CD4-positive, alpha-beta T cell treated with Interferon alpha-2 for 1 hour (primary cell): ENCODE measurements around the gene TRAF6.
A peak's percentile ranks its signal among the peaks of the same experiment; 100 is the strongest.
"Not testable (repeated sequence)": the region's sequence is repeated elsewhere in the genome, so short reads cannot be mapped to it uniquely, and the experiment has no call there.

ENCODE experiments used
- DNase-seq, 2 donors: peaks; one replicate each; pipeline ENCODE4 v3.0.0-alpha.2; 2020 to 2022

TRAF6 gene

DNA sequence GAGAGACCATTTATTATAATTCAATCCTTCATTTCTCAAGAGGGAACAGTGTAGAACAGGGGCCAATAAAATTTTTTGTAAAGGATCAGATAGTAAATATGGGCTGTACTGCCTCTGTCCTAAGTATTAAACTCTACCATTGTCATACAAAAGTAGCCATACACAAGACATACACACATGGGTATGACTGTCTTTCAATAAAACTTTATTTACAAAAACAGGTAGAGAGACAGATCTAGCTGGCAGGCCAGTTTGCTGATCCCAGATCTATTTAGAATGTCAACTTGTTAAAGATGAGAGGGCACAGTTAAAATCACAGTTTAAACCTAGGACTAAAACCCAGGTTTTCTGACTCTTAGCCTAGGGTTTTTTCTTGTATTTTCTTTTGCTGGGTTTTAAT lies 16.7 kb downstream of the TRAF6 start:
- no peak for DNase-seq

DNA sequence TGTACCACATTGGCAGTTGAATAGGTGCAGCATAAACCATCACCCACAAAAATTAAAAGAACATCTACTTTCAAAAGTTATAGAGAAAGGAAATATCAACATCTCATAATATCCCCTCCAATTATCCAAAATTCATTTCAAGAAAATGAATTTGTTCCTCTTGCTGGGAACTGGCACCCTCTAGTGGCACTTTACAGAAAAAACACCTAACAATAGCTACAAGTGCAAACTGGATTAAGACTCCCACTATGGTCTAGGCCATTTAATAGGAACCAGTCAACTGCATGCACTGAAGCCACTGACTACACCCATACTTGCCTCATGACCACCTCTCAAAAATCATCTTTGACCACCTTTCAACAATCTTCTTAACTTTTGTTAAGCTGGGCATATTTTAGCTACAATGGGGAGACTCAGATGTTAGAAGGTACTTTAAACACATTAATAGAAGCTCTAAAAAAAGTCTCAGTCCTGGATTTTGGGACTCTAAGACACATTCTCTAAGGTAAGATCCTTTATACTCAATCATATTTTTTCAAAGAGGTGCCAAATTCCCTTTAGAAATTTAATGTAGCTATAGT lies 17.3 kb downstream of the TRAF6 start:
- peak; percentile 36 to 68 for DNase-seq

DNA sequence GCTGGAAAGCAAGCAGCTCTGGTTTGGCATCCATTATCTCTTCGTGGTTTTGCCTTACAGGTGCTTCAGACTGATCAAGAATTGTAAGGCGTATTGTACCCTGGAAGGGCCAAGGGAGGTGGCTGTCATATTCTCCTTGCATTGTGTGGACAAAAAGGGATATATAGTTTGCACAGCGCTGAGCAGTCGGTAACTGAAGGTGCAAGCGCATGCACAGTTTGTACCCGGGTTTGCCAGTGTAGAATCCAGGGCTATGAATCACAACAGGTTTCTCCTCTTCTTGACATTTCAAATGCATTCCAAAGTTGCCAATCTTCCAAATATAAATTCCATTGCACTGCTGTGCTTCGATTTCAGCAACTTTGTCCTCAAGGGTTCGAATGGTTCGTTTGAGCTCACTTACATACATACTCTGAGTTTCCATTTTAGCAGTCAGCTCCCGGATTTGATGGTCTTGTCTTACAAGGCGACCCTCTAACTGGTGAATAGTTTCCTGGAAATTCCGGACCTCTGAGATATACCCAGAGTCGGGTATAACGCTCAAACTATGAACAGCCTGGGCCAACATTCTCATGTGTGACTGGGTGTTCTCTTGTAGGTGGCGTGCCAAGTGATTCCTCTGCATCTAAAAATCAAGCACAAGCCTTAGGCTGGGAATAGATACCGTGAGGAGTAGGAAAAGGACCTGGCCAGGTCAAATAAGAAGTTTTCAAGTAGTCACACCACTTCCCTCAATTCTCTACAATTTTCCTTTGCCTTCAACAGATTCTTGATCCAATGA lies 19.9 kb downstream of the TRAF6 start:
- DNase-seq = no peak

DNA sequence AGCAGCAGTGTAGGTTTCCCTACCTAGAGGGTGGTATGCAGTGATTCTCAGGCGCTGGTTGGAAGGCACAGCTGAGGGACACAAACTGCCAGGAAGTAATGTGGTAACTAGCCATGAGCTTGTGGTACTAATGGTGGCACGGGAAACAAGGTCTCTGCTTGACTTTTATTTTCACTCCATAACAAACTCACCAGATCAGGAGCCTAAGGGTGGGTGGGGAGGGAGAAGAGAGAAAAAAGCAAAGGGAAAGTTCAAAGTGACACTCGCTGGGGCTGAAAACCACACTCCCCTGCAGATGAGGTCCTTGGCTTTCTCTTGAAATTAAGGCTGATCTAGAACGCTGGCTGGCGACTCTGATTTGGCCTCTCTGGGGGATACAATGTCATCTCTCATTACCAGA lies 22.0 kb downstream of the TRAF6 start:
- no peak for DNase-seq

DNA sequence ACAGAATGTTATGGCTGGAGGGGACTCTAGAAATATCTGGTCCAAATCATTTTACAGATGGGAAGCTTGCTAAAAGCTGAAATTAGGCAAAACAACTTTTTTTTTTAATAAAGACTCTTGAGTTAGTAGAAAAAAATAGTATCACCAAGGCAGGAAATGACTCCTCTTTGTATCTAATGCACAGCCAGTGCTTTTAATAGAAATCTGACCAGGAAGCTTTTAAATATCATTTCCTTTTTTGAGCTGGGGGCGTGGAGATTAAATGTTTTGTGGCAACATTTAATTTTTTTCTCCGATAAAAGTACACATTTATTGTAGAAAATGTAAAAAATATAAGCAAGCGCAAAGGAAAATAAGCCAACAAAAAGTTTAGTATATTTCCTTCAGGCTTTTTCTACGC lies 22.5 kb downstream of the TRAF6 start:
- no peak for DNase-seq

DNA sequence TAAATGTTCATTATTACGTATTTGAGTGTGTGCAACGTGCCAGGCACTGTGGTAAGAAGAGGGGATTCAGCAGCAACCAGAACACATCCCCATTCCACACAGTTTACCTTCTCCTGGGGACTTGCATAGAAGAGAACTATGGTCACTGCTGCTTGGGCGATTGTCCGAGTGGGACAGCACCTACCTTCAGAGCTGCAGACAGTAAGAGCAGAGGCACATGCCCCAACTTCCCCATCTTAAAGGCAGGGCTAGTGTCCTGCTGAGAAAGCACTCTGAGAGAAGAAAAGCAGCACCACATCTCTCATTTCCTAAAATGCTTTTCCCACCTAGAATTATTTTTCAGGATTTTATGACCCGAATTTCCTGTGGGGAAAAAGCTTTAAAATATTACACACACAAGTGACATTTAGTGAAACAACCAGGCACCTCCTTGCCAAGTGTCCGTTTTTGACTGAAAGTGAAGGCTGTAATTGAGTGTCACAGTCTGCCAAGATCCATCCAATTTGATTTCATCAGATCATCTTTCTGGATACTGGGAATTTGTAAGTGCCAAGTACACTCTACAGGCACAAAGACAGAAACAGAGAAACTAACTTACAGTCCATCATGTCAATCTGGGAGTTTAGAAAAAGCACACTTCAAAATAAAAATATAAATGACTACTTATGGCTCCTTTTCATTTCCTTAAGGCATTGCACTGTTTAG lies 24.6 kb downstream of the TRAF6 start:
- DNase-seq = no peak

DNA sequence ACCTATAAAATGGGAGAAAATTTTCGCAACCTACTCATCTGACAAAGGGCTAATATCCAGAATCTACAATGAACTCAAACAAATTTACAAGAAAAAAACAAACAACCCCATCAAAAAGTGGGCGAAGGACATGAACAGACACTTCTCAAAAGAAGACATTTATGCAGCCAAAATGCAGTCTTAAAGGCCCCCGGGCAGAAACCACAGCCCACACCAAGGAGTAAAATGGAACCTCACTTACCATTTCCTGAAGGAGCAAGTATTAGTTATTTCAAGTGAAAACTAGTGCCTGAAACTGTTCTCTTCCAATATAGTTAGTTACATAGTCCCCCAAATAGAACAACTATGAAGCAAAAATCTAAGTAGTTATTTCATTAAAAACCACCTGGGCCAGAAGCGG lies 27.0 kb downstream of the TRAF6 start:
- DNase-seq = not testable (repeated sequence)

DNA sequence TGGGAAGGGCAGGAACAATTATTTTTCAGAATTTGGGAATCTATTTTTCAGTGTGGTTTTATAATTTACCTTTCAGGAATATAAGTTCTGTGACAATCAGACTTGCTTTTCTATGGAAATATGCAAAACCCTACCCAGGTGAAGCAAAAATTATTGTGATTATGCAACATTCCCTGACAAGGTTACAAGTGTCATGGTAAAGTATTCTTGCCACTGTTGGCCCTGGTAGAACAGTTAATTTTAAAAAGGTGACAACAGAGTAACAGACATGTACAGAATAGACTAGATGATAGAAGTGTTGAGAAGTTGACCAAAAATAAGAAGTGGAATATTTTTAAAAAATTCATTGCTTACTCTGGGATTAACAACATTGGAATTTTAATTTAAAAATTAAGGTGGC lies 29.2 kb downstream of the TRAF6 start:
- DNase-seq = no peak

DNA sequence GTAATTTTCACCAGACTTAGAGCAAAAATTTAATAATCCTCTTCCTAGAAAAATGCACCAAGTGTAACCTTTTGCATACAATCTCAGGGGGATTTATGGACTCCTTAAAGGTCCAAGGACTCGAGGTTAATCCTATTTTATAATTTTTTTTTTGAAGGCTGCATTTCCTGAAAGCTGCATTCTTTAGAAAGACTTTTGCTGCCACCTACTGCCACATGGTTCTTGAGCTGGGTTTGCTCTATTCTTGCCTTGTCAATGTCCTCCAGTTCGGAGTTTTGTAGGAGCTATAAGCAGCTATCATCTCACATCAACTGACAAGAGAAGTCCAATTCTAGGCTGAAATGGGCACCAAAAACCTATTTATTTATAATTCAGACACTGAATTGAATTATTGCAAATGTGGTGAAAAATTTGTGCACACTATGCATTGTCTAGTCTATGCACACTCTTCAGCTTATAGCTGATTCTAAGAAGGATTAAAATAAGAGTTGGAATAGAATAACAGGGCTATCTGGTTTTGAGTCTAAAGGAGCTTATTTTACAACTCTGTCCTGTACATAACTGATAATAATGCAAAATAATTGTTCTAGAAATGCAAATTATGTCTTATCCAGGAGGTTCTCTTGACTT lies 31.3 kb downstream of the TRAF6 start:
- peak; percentile 21 to 60 for DNase-seq

DNA sequence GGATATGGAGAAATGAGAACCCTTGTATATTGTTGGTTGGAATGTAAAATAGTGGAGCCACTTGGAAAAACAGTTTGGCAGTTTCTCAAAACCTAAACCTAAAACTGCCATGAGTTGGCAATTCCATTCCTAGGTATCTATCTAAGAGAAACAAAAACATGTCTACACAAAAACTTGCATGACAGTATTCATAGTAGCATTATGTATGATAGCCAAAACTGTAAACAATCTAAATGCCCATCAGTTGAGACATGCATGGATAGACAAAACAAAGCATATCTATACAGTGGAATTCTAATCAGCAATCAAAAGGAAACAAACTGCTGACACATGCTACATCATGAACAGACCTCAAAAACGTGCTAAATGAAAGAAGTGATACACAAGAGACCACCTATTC lies 34.9 kb downstream of the TRAF6 start:
- DNase-seq = no peak

DNA sequence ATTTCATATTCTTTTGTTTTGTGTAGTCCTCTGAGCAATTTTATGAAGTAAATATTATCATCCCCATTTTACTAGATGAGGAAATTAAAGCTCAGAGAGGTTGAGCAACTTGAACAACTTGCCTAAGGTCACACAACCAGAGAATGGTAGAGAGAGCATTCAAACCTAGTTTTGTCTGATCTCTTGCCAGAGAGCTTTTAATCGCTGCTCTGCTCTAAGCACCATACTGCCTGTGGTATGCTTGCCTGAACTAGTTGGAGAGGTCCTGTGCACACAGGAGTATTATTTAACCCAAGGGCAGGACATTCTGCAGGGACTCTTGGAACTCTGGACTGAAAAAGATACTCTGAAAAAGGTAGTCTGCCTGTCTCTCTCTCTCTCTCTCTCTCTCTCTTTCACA lies 38.5 kb downstream of the TRAF6 start:
- DNase-seq = no peak

DNA sequence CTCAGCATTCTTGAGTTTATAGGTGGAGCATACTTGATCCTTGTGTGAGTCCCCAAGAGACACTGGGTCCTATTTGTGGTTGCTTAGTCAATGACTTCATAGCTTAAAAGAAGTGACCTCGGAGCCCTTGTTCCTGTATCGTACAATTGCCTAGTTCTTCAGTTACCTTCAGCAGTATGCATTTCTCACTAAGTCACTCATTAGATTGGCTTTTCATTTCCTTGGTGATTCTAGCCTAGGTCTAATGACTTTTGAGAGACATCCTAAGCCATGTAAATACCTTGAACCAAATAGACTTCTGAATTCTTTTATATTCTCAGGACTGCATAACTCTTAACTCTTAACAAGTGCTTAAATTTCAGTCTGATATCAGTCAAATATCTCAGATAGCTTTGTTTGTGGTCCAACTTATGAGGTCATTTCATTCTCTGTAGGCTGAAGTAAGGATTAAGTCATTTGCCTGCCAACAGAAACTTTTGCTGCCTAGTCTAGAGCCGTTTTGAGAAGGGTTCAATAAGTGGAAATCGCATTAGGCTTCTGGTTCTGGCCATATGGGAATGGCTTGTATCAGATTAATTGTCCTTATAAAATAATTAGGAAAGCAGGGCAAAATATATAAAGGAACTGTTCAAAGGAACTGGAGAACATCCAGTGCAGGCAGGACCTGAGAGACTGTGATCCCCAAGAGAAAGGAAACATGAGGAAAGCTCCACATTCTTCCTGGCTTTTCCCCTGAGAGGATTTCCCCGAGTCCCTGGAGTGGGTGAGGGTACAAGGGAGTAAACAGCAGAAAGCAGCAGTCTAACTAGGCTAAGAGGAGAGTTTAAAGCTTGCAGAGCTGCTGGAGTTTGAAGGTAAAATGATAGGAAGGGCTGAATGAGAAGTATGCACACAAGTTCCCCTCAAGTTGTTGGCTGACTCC lies 39.9 kb downstream of the TRAF6 start:
- DNase-seq = no peak

DNA sequence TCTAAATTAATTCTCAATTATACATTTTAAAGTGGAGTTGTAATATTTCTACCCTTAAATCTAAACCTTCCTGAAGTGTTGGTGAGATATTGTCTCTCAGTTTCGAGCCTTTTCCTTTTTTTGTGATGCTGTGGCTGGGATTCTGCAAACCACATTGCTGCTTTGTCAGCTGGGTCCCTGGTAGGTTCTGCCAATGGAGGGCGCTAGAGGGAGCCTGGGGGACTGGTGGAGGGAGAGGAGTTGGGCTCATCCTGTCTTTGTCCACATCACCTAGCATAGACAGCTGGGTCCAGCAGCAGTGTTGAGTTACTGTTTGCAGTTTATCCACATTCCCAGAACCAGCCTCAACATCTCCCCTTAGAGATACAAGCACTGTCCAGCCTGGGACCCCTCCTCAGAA lies 41.0 kb downstream of the TRAF6 start:
- peak in 1 of 2 donors; percentile 40 for DNase-seq

DNA sequence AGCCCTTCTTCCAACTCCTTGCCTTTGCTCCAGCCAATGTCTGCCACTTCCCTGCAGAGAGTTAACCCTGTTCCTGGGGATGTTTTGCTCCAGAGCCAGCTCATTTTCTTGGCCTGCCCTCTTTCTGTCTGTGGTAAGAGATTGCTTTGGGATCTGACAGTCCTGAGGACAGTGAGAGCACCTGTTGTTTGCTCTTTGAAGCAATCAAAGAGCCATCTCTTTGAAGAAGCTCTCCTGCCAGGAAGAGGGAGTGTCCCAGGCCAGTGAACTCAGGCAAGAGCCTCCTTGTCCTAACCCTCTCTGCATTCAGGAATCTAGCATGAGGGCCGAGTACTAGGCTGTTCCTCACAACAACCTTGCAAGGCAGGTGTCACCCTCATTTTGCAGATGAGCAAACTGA lies 42.2 kb downstream of the TRAF6 start:
- DNase-seq = no peak

DNA sequence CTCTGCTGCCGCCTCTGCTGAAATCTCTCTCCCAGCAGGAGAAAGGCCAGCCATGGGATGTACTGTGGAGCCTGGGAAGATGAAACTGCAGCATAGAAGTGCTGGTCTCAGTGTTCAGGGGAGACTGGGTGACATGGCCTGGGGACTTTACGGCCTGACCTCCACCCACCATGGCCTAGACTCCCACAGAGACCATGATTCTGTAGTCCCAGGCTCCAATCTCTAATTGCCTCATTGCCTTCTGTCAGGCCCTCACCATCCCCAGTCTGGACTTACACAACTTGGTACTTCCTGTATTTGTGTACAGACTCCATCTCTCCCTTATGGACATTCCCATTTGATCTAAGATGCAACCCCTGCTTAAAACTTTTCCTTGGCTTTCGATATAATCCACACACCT lies 43.1 kb downstream of the TRAF6 start:
- no peak for DNase-seq

DNA sequence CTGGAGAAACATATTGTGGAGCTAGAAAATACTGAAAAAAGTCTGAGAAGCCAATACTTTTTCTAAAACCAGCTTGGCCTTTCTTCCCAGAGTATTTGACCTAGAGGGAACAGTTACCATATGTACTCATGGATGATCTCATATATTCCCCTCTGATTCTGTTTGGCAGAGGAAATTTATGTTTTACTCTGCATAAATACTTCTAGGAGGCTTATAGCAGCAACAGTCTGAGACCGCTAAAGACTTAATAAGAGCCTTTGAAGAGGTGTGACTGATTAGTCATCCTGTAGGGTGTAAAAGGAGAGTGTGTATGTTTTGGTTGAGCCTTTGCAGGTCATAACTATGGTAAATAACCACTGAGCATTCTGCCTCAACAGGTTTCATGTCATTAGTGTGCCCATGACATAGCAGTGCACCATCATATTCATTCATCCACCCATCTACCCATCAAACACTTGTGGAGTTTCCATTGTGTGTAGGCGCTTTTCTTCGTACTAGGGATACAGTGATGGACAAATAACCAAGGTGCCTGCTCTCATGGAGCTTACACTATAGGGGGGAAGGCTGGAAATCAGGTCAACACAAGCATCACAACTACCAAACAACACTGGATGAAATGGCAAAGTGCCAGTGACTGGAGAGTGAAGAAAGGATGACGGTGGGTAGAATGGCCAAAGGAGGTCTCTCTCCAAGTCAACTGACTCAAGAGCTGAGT lies 44.5 kb downstream of the TRAF6 start:
- DNase-seq = no peak

DNA sequence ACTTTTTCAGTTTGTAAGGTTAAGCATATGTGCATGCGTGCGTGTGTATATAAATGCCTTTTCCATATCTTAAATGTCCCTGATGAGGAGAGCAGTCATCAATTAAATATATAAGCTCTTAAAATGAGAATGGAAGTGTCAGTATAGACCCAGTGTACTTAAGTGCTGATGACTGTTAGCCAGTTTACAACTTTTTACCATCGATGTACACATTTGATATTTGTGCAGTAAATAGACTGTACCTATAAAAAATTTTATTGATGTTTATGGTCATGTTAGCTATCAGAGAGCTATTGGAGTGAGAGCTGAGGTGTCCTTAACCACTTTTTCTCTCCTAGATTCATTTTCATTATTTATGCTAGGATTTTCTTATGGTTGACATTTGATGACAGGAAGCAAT lies 45.4 kb downstream of the TRAF6 start:
- DNase-seq = no peak

DNA sequence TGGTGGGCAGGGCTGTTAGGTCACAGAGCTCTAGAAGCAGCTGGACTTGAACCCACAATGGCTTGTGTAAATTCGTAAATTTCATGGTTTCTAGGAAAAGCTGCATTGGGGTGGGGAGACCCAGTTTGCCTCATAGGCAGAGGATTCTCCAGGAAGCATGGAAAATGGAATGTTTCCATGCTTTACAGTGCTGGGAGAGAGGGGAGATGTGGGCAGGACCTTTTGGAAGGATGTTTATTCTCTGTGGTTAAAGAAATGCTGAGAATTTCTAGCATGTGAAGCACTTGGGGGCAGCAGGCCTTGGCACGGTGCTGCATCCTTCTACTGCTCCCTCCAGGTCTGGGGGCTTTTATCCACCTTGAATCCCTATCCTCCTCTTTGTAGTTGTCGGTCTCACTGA lies 46.3 kb downstream of the TRAF6 start:
- no peak for DNase-seq

DNA sequence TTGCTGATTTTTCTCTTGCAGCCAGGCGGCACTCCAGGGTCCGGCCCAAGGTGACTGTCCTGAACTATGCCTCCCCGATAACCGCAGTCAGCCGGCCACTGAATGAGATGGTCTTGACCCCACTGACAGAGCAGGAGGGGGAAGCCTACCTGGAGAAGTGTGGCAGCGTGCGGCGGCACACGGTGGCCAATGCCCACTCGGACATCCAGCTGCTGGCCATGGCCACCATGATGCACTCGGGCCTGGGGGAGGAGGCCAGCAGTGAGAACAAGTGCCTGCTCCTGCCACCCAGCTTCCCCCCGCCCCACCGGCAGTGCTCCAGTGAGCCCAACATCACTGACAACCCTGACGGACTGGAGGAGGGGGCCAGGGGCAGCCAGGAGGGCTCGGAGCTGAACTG lies 47.8 kb downstream of the TRAF6 start:
- DNase-seq = no peak

DNA sequence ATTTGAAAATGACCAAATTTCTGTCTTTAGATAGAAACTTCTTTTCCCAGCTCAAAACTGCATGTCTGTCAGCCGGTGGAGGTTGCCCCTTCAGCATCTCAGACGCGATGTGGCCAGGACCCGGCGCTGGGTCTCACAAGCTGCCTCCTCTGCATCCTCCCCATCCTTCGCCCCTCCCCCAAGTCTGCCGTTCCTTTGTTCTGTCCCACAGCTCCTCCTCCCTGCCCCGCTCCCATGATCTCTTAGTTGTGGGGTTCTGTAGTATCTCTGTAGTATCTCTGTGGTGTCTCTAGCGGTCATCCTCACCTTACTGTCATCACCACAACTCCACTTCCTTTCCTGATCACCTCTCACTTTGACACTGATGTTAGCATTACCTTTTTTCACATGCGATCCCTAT lies 49.9 kb downstream of the TRAF6 start:
- peak in 1 of 2 donors; percentile 12 for DNase-seq

DNA sequence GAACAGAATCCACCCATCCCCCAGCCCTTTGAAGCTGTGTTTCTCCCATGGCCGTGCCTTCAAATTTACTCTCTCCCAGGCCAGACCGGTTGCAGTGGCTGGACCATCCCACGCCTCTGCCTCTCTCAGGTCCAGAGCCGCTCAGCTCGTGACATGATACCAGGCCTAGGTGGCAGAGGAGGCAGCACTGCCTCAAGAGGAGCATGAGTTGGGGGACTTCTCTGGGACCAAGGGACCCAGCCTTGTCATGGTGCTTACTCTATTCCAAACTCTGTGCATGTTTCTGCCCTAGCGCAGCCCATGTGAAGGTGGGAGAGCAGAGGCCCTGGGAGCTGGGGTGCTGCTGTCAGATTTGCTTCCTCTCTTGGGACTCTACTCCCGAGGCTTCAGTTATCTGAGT lies 51.0 kb downstream of the TRAF6 start:
- DNase-seq = no peak
